ENCODE data around the gene TCEA3.

Gene TCEA3

GRCh38 chr1:23456226-23456625 is 31.7 kb upstream of the TCEA3 start:
- peaks cover 39% of the 10 kb centered on the region for H3K27me3 Mint-ChIP-seq (ENCODE audit: low read depth)
- DNase-seq (ENCODE audit: low spot score), result no peak
- H3K4me3 Mint-ChIP-seq, result no peak overlapping the region
- H3K36me3 Mint-ChIP-seq (ENCODE audit: low read depth), result no peaks in the 10 kb centered on the region
- H3K27ac Mint-ChIP-seq, result no peak overlapping the region
- H3K4me1 Mint-ChIP-seq (ENCODE audit: low read depth), result peaks cover 14% of the 10 kb centered on the region
- no peaks in the 10 kb centered on the region for H3K9me3 Mint-ChIP-seq

- Mint-ChIP-seq H3K27me3 (ENCODE audit: low read depth) (peaks cover 23% of the 10 kb centered on the region), H3K4me1 (ENCODE audit: low read depth) (peaks cover 14% of the 10 kb centered on the region), H3K9me3 (no peaks in the 10 kb centered on the region), H3K36me3 (ENCODE audit: low read depth) (no peaks in the 10 kb centered on the region), H3K27ac (no peak overlapping the region), H3K4me3 (no peak overlapping the region)
- no peak for DNase-seq (ENCODE audit: low spot score)
Observed at GRCh38 chr1:23453455-23454000, 29.0 kb upstream of the TCEA3 start.

- no peak overlapping the region for H3K4me3 Mint-ChIP-seq
- H3K27ac Mint-ChIP-seq, result no peak overlapping the region
- DNase-seq (ENCODE audit: low spot score), result no peak
- no peaks in the 10 kb centered on the region for H3K9me3 Mint-ChIP-seq
- peaks cover 14% of the 10 kb centered on the region for H3K4me1 Mint-ChIP-seq (ENCODE audit: low read depth)
- H3K27me3 Mint-ChIP-seq (ENCODE audit: low read depth), result peaks cover 15% of the 10 kb centered on the region
- no peaks in the 10 kb centered on the region for H3K36me3 Mint-ChIP-seq (ENCODE audit: low read depth)
Observed at GRCh38 chr1:23452011-23452411, 27.5 kb upstream of the TCEA3 start.

- Mint-ChIP-seq H3K4me3 (no peak overlapping the region), H3K36me3 (ENCODE audit: low read depth) (no peaks in the 10 kb centered on the region), H3K27me3 (ENCODE audit: low read depth) (peaks cover 10% of the 10 kb centered on the region), H3K27ac (no peak overlapping the region), H3K4me1 (ENCODE audit: low read depth) (peaks cover 13% of the 10 kb centered on the region), H3K9me3 (no peaks in the 10 kb centered on the region)
- DNase-seq (ENCODE audit: low spot score), result no peak
Observed at GRCh38 chr1:23451441-23451840, 26.9 kb upstream of the TCEA3 start.

- no peak overlapping the region for H3K27ac Mint-ChIP-seq
- DNase-seq (ENCODE audit: low spot score), result no peak
- H3K4me1 Mint-ChIP-seq (ENCODE audit: low read depth), result peaks cover 8% of the 10 kb centered on the region
- no peaks in the 10 kb centered on the region for H3K36me3 Mint-ChIP-seq (ENCODE audit: low read depth)
- H3K4me3 Mint-ChIP-seq, result no peak overlapping the region
- H3K9me3 Mint-ChIP-seq, result no peaks in the 10 kb centered on the region
- H3K27me3 Mint-ChIP-seq (ENCODE audit: low read depth), result peaks cover 8% of the 10 kb centered on the region
Observed at GRCh38 chr1:23450894-23451293, 26.3 kb upstream of the TCEA3 start.

GRCh38 chr1:23449958-23450357 is 25.4 kb upstream of the TCEA3 start:
- Mint-ChIP-seq H3K27me3 (ENCODE audit: low read depth) (peaks cover 3% of the 10 kb centered on the region), H3K27ac (no peak overlapping the region), H3K4me1 (ENCODE audit: low read depth) (peaks cover 8% of the 10 kb centered on the region), H3K36me3 (ENCODE audit: low read depth) (no peaks in the 10 kb centered on the region), H3K9me3 (no peaks in the 10 kb centered on the region), H3K4me3 (no peak overlapping the region)
- DNase-seq (ENCODE audit: low spot score), result no peak

GRCh38 chr1:23449306-23449705 is 24.8 kb upstream of the TCEA3 start:
- Mint-ChIP-seq H3K36me3 (ENCODE audit: low read depth) (no peaks in the 10 kb centered on the region), H3K4me3 (no peak overlapping the region), H3K27ac (no peak overlapping the region), H3K27me3 (ENCODE audit: low read depth) (peaks cover 3% of the 10 kb centered on the region), H3K4me1 (ENCODE audit: low read depth) (peaks cover 8% of the 10 kb centered on the region), H3K9me3 (no peaks in the 10 kb centered on the region)
- no peak for DNase-seq (ENCODE audit: low spot score)

- Mint-ChIP-seq H3K27ac (no peak overlapping the region), H3K9me3 (no peaks in the 10 kb centered on the region), H3K27me3 (ENCODE audit: low read depth) (peaks cover 3% of the 10 kb centered on the region), H3K4me1 (ENCODE audit: low read depth) (peaks cover 8% of the 10 kb centered on the region), H3K4me3 (no peak overlapping the region), H3K36me3 (ENCODE audit: low read depth) (no peaks in the 10 kb centered on the region)
- no peak for DNase-seq (ENCODE audit: low spot score)
Observed at GRCh38 chr1:23448846-23449245, 24.3 kb upstream of the TCEA3 start.

GRCh38 chr1:23446661-23447310 is 22.2 kb upstream of the TCEA3 start:
- no peak for DNase-seq (ENCODE audit: low spot score)
- peaks cover 5% of the 10 kb centered on the region for H3K27me3 Mint-ChIP-seq (ENCODE audit: low read depth)
- H3K4me1 Mint-ChIP-seq (ENCODE audit: low read depth), result peaks cover 3% of the 10 kb centered on the region
- H3K27ac Mint-ChIP-seq, result no peak overlapping the region
- H3K4me3 Mint-ChIP-seq, result no peak overlapping the region
- no peaks in the 10 kb centered on the region for H3K36me3 Mint-ChIP-seq (ENCODE audit: low read depth)
- no peaks in the 10 kb centered on the region for H3K9me3 Mint-ChIP-seq

GRCh38 chr1:23444596-23445390 is 20.2 kb upstream of the TCEA3 start:
- Mint-ChIP-seq H3K4me1 (ENCODE audit: low read depth) (no peaks in the 10 kb centered on the region), H3K9me3 (no peaks in the 10 kb centered on the region), H3K36me3 (ENCODE audit: low read depth) (no peaks in the 10 kb centered on the region), H3K27ac (no peak overlapping the region), H3K4me3 (no peak overlapping the region), H3K27me3 (ENCODE audit: low read depth) (peaks cover 5% of the 10 kb centered on the region)
- no peak for DNase-seq (ENCODE audit: low spot score)

GRCh38 chr1:23444104-23444533 is 19.6 kb upstream of the TCEA3 start:
- Mint-ChIP-seq H3K4me3 (no peak overlapping the region), H3K27me3 (ENCODE audit: low read depth) (peaks cover 5% of the 10 kb centered on the region), H3K36me3 (ENCODE audit: low read depth) (no peaks in the 10 kb centered on the region), H3K27ac (no peak overlapping the region), H3K9me3 (no peaks in the 10 kb centered on the region), H3K4me1 (ENCODE audit: low read depth) (no peaks in the 10 kb centered on the region)
- DNase-seq (ENCODE audit: low spot score), result no peak

GRCh38 chr1:23442751-23443150 is 18.2 kb upstream of the TCEA3 start:
- Mint-ChIP-seq H3K4me3 (no peak overlapping the region), H3K27me3 (ENCODE audit: low read depth) (peaks cover 5% of the 10 kb centered on the region), H3K27ac (no peak overlapping the region), H3K36me3 (ENCODE audit: low read depth) (no peaks in the 10 kb centered on the region), H3K4me1 (ENCODE audit: low read depth) (no peaks in the 10 kb centered on the region), H3K9me3 (no peaks in the 10 kb centered on the region)
- no peak for DNase-seq (ENCODE audit: low spot score)

GRCh38 chr1:23441446-23442148 is 17.0 kb upstream of the TCEA3 start:
- H3K4me1 Mint-ChIP-seq (ENCODE audit: low read depth), result no peaks in the 10 kb centered on the region
- no peak overlapping the region for H3K27ac Mint-ChIP-seq
- H3K36me3 Mint-ChIP-seq (ENCODE audit: low read depth), result no peaks in the 10 kb centered on the region
- no peak overlapping the region for H3K4me3 Mint-ChIP-seq
- DNase-seq (ENCODE audit: low spot score), result no peak
- no peaks in the 10 kb centered on the region for H3K9me3 Mint-ChIP-seq
- peaks cover 5% of the 10 kb centered on the region for H3K27me3 Mint-ChIP-seq (ENCODE audit: low read depth)

- DNase-seq (ENCODE audit: low spot score), result no peak
- H3K27me3 Mint-ChIP-seq (ENCODE audit: low read depth), result peaks cover 6% of the 10 kb centered on the region
- H3K4me1 Mint-ChIP-seq (ENCODE audit: low read depth), result no peaks in the 10 kb centered on the region
- no peak overlapping the region for H3K4me3 Mint-ChIP-seq
- no peak overlapping the region for H3K27ac Mint-ChIP-seq
- H3K9me3 Mint-ChIP-seq, result no peaks in the 10 kb centered on the region
- H3K36me3 Mint-ChIP-seq (ENCODE audit: low read depth), result no peaks in the 10 kb centered on the region
Observed at GRCh38 chr1:23438545-23438944, 14.0 kb upstream of the TCEA3 start.

Measured in T-helper 2 cell treated with Interferon-gamma antibody and Interleukin-4, amounts not matched to agents 5 μg/mL and 100 μg/mL, for 36 hours (primary cell).